WERI-Rb-1 (cell line): ENCODE results near the gene TAB2.

Source experiments
- DNase-seq: peaks from one replicate; pipeline ENCODE4 v3.0.0-alpha.2; 2020
- H3K27ac ChIP-seq: fragments of 250-450 bp; sonication (Bioruptor Pico); 2 replicates; pipeline ENCODE4 v1.5.1; 2020; ENCODE audit warnings: mild to moderate bottlenecking, moderate library complexity
- H3K27me3 ChIP-seq: fragments of 250-450 bp; sonication (Bioruptor Pico); 2 replicates; pipeline ENCODE4 v1.5.1; 2021; ENCODE audit warnings: mild to moderate bottlenecking, low read depth, moderate library complexity; ENCODE audit not compliant: insufficient read depth, severe bottlenecking
- H3K36me3 ChIP-seq: fragments of 250-450 bp; sonication (Bioruptor Pico); 2 replicates; pipeline ENCODE4 v1.5.1; 2020; ENCODE audit warnings: mild to moderate bottlenecking, moderate library complexity
- H3K4me3 ChIP-seq: 2 replicates; pipeline ENCODE4 v1.5.1; 2011; ENCODE audit warnings: low read depth, mild to moderate bottlenecking, control low read depth, low read length
- H3K9me3 ChIP-seq: fragments of 250-450 bp; sonication (Bioruptor Pico); 2 replicates; pipeline ENCODE4 v1.5.1; 2021; ENCODE audit warnings: mild to moderate bottlenecking, moderate library complexity; ENCODE audit not compliant: severe bottlenecking
- CTCF ChIP-seq: IDR thresholded peaks from 2 replicates; pipeline ENCODE4 v1.5.1; 2011; ENCODE audit warnings: low read depth, mild to moderate bottlenecking, control low read depth, inconsistent platforms, low read length

Gene TAB2

DNA sequence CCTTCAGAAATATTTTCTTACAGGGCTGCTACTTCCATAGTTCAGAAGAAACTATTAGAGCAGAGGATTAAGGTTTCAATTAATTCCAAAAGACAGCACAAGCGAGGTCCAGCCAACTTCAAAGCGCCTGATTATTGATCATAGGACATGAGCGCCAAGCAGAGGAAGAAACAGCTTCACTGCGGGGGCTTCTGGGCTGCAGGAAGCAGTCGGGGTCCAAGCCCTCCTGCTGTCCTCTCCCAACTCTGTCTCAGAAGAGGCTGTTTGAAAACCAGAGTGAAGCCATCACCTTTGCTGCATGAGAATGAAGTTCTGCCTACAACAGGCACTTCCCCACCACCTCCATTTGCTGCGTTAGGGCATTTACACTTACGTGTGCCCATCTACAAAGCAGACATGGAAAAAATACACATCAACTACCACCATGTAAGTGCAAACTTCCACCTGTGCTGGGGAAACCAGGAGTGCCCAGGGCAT lies 106.5 kb downstream of the TAB2 start:
- no peaks in the 10 kb centered on the region for H3K36me3 ChIP-seq
- no peaks in the 10 kb centered on the region for H3K27me3 ChIP-seq
- no peak overlapping the region for H3K4me3 ChIP-seq
- H3K27ac ChIP-seq, result no peak overlapping the region
- DNase-seq, result no peak
- no peaks in the 10 kb centered on the region for H3K9me3 ChIP-seq
- TF ChIP-seq CTCF, result no peak

DNA sequence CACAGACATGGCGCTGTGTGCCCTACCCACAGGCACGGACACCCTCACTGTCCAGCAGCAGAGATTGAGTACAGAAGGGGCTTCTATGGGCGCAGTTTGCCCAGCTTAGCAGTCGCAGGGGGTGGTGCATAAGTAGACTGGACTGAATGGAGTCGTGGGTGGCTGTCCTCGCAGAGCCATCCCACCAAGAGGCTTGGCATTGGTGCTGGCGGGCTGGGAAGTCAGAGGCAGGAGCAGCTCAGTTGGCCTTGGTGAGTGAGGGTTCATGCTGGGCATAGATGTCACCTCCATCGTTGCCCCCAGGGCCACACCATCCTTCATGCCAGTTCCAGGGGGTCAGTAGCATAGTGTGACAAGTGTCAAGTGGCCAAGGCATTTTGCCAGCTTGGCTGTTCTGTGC lies 107.7 kb downstream of the TAB2 start:
- no peak for DNase-seq
- Histone ChIP-seq H3K27ac (no peak overlapping the region), H3K36me3 (no peaks in the 10 kb centered on the region), H3K9me3 (no peaks in the 10 kb centered on the region), H3K27me3 (no peaks in the 10 kb centered on the region), H3K4me3 (no peak overlapping the region)
- no peak for TF ChIP-seq CTCF

- H3K4me3 ChIP-seq, result no peak overlapping the region
- H3K9me3 ChIP-seq, result no peaks in the 10 kb centered on the region
- no peaks in the 10 kb centered on the region for H3K27me3 ChIP-seq
- no peak for DNase-seq
- no peak for TF ChIP-seq CTCF
- no peak overlapping the region for H3K27ac ChIP-seq
- H3K36me3 ChIP-seq, result no peaks in the 10 kb centered on the region
Measured at GRCh38 chr6:149425754-149426153, 108.2 kb downstream of the TAB2 start.

- Histone ChIP-seq H3K4me3 (no peak overlapping the region), H3K9me3 (no peaks in the 10 kb centered on the region), H3K36me3 (no peaks in the 10 kb centered on the region), H3K27ac (no peak overlapping the region), H3K27me3 (no peaks in the 10 kb centered on the region)
- DNase-seq, result no peak
- no peak for TF ChIP-seq CTCF
Measured at GRCh38 chr6:149428606-149429005, 111.1 kb downstream of the TAB2 start.

- H3K4me3 ChIP-seq, result no peak overlapping the region
- H3K27me3 ChIP-seq, result no peaks in the 10 kb centered on the region
- no peaks in the 10 kb centered on the region for H3K36me3 ChIP-seq
- no peaks in the 10 kb centered on the region for H3K9me3 ChIP-seq
- no peak overlapping the region for H3K27ac ChIP-seq
- TF ChIP-seq CTCF, result no peak
- no peak for DNase-seq
Measured at GRCh38 chr6:149429427-149430360, 112.2 kb downstream of the TAB2 start.
